GM12878 (cell line): ENCODE measurements around the gene H19. TPM values are rescaled to one million over a fixed set of nuclear protein-coding genes. Genes with fewer than 3 reads are reported as not detected.

ENCODE experiments used
- ATAC-seq: fragments of 200-7000 bp; cut with Tn5 transposase; 3 replicates; pipeline ENCODE4 v1.9.1; 2020; ENCODE audit warnings: mild to moderate bottlenecking, moderate library complexity
- BruUV-seq: library from RNA; stranded (reverse); fragments of 400-500 nt; replicated peaks from 2 replicates; lab custom pipeline; 2021; lab: Mats Ljungman, UMichigan
- CTCF ChIA-PET: fragments of 300-600 bp; sonication (Branson Sonifier 250); formaldehyde crosslinking; extraction: SDS; loops from one replicate; lab custom pipeline; 2021; ENCODE audit warnings: inconsistent platforms; lab: Yijun Ruan, JAX
- POLR2A ChIA-PET: fragments of 350-600 bp; formaldehyde crosslinking; extraction: SDS; loops from one replicate; lab custom pipeline; 2021; ENCODE audit warnings: inconsistent platforms; lab: Charles Lee
- RAD21 ChIA-PET: fragments of 300-600 bp; sonication (Branson Sonifier 250); formaldehyde crosslinking; loops from one replicate; lab custom pipeline; 2023; ENCODE audit warnings: antibody characterized with exemption; ENCODE audit not compliant: unreplicated experiment; lab: Charles Lee
- SMC1A ChIA-PET: fragments of 300-600 bp; sonication (Branson Sonifier 250); formaldehyde crosslinking; loops from one replicate; lab custom pipeline; 2023; ENCODE audit not compliant: unreplicated experiment, uncharacterized antibody; lab: Charles Lee
- DNase-seq: peaks from one replicate; pipeline ENCODE4 v3.0.0-alpha.2; 2011; ENCODE audit warnings: low read depth, low spot score
- FAIRE-seq: peaks from 3 replicates; lab custom pipeline; 2011; peaks lifted over from hg19 to GRCh38; lab: Jason Lieb, UNC
- H2AFZ ChIP-seq: 2 replicates; pipeline ENCODE4 v1.6.0; 2011; ENCODE audit warnings: low read depth, low read length, control low read depth; ENCODE audit not compliant: control insufficient read depth
- H3K27ac ChIP-seq: 2 replicates; pipeline ENCODE4 v1.5.1; 2011; ENCODE audit warnings: control low read depth; ENCODE audit not compliant: control insufficient read depth, insufficient read depth
- H3K27me3 ChIP-seq, 2 experiments: replicated peaks in 1 of 2; 2 replicates each; pipeline versions ENCODE4 v1.6.0 to v1.6.1; 2011; ENCODE audit warnings: low read length in 1 of 2; ENCODE audit not compliant: control insufficient read depth in 2 of 2, insufficient read depth in 2 of 2
- H3K36me3 ChIP-seq, 2 experiments: 2 replicates each; pipeline ENCODE4 v1.5.1; 2011; ENCODE audit warnings: low read length in 1 of 2; ENCODE audit not compliant: control insufficient read depth in 2 of 2, insufficient read depth in 2 of 2
- H3K4me1 ChIP-seq: 2 replicates; pipeline ENCODE4 v1.6.1; 2011; ENCODE audit warnings: mild to moderate bottlenecking, low read length, moderate library complexity, mixed read lengths; ENCODE audit not compliant: control insufficient read depth, insufficient read depth
- H3K4me2 ChIP-seq: 2 replicates; pipeline ENCODE4 v1.6.0; 2011; ENCODE audit warnings: control low read depth; ENCODE audit not compliant: control insufficient read depth, insufficient read depth
- H3K4me3 ChIP-seq: fragments of 200-600 bp; sonication (generic); 2 replicates; pipeline ENCODE4 v1.5.1; 2016
- H3K79me2 ChIP-seq: 2 replicates; pipeline ENCODE4 v1.6.0; 2011; ENCODE audit warnings: low read length; ENCODE audit not compliant: control insufficient read depth, insufficient read depth
- H3K9ac ChIP-seq: 2 replicates; pipeline ENCODE4 v1.8.0; 2011; ENCODE audit warnings: low read length, control low read depth, mixed read lengths; ENCODE audit not compliant: control insufficient read depth, insufficient read depth
- H3K9me3 ChIP-seq: replicated peaks from 3 replicates; pipeline ENCODE4 v1.5.1; 2011; ENCODE audit warnings: mild to moderate bottlenecking, low read length; ENCODE audit not compliant: control insufficient read depth, insufficient read depth
- H4K20me1 ChIP-seq: 2 replicates; pipeline ENCODE4 v1.6.0; 2011; ENCODE audit not compliant: control insufficient read depth, insufficient read depth
- HCFC1 ChIP-seq: fragments of 150-350 bp; IDR thresholded peaks from 2 replicates; pipeline ENCODE4 v1.6.1; 2014; ENCODE audit warnings: low read length
- NFYA ChIP-seq: IDR thresholded peaks from 2 replicates; pipeline ENCODE4 v1.6.1; 2011; ENCODE audit warnings: low read depth, mild to moderate bottlenecking, low read length, improper control_type of control experiment, borderline replicate concordance
- NR2C1 ChIP-seq: fragments of 450-650 bp; IDR thresholded peaks from 2 replicates; pipeline ENCODE4 v1.6.1; 2017; ENCODE audit warnings: antibody characterized with exemption, mild to moderate bottlenecking, moderate library complexity
- WGBS: methylation state at CpG from one replicate; pipeline ENCODE4 v1.1.6; 2016; ENCODE audit warnings: low lambda C conversion rate; ENCODE audit not compliant: insufficient replicate concordance, insufficient coverage; ENCODE audit errors: missing lambda C conversion rate; 5-methylcytosine and 5-hydroxymethylcytosine counted together
- in situ Hi-C: fragments of 300-500 bp; cut with MboI; formaldehyde crosslinking; loops from 9 replicates; pipeline ENCODE4 v1.14.3; 2018; ENCODE audit warnings: mixed read lengths
- intact Hi-C: fragments of 100-400 bp; cut with micrococcal nuclease; formaldehyde crosslinking; loops from one replicate; pipeline ENCODE4 v1.14.2; 2022; ENCODE audit not compliant: unreplicated experiment
- polyA plus RNA-seq, 11 experiments: library from polyadenylated mRNA; depleted of rRNA in 4 of 11; unstranded in 6 of 11; stranded (reverse) in 5 of 11; fragments of >200 nt; fragmentation: Nextera tagmentation in 4 of 11; fragmentation: Illumina TruSeq in 1 of 11; extraction: Ambion mirVana in 4 of 11; extraction: Trizol in 1 of 11; gene quantifications; 1 replicate in 1 of 11; 2 replicates in 10 of 11; pipeline versions ENCODE4 v1.2.1 to v1.2.3, GENCODE V29; 2011 to 2016; ENCODE audit warnings: inconsistent platforms in 2 of 11, missing spikeins in 2 of 11, low read depth in 1 of 11
- total RNA-seq, 4 experiments: library from RNA; depleted of rRNA in 3 of 4; stranded (reverse); fragments of >200 nt in 3 of 4; fragmentation: Illumina TruSeq in 1 of 4; extraction: Trizol in 1 of 4; gene quantifications; 2 replicates each; pipeline versions ENCODE4 v1.2.1 to v1.2.3, GENCODE V29; 2013 to 2021
- TF ChIP-seq, protein P1 (sequence below): IDR thresholded peaks from 2 replicates; pipeline ENCODE4 v1.6.1; 2012; ENCODE audit warnings: improper control_type of control experiment, low read depth, low read length; ENCODE audit not compliant: insufficient replicate concordance
- TF ChIP-seq, protein P2 (sequence below): fragments of 450-650 bp; IDR thresholded peaks from 2 replicates; pipeline ENCODE4 v1.6.1; 2016; ENCODE audit warnings: mild to moderate bottlenecking
- TF ChIP-seq, protein P3 (sequence below): IDR thresholded peaks from 2 replicates; pipeline ENCODE4 v1.6.1; 2011; ENCODE audit warnings: borderline replicate concordance, low read depth, mild to moderate bottlenecking, moderate library complexity, mixed read lengths, low read length; ENCODE audit not compliant: insufficient read depth; ENCODE audit errors: extremely low read length
- TF ChIP-seq, protein P4 (sequence below): fragments of 450-650 bp; formaldehyde crosslinking; IDR thresholded peaks from 2 replicates; pipeline ENCODE4 v1.4.0; 2022; ENCODE audit warnings: mild to moderate bottlenecking, moderate library complexity
- TF ChIP-seq, protein P5 (sequence below): fragments of 450-650 bp; IDR thresholded peaks from 2 replicates; pipeline ENCODE4 v1.6.1; 2017; ENCODE audit warnings: low read depth, mild to moderate bottlenecking, moderate library complexity

Gene H19
- total and polyA plus RNA-seq, 10 of the 15 experiments (the other 5 are each of a cell fraction or from before 2014, with no cell fraction given): 0.04 to 1.2 (median 0.31) TPM; not detected in 6

DNA sequence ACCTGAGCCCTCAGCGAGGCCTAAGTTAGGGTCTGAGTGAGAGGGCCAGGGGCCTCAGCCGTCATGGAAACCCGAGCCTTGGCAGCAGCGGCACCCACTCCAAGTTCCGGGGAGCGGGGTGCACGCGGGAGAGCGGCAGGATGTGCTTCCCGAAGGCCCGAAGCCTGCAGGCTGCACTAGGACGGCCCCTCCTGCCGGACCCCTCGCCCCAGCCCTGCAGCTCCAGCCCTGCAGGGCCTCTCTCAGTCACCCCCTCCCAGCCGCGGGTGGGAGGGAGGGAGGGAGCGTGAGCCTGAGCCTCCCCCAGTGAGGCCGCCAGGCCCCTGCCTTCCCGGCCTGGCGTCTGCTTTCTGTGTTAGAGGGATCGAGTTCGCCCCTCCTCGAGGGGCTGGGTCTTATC is 27.9 kb downstream of the H19 start (continued):
- TF ChIP-seq, protein P1, sequence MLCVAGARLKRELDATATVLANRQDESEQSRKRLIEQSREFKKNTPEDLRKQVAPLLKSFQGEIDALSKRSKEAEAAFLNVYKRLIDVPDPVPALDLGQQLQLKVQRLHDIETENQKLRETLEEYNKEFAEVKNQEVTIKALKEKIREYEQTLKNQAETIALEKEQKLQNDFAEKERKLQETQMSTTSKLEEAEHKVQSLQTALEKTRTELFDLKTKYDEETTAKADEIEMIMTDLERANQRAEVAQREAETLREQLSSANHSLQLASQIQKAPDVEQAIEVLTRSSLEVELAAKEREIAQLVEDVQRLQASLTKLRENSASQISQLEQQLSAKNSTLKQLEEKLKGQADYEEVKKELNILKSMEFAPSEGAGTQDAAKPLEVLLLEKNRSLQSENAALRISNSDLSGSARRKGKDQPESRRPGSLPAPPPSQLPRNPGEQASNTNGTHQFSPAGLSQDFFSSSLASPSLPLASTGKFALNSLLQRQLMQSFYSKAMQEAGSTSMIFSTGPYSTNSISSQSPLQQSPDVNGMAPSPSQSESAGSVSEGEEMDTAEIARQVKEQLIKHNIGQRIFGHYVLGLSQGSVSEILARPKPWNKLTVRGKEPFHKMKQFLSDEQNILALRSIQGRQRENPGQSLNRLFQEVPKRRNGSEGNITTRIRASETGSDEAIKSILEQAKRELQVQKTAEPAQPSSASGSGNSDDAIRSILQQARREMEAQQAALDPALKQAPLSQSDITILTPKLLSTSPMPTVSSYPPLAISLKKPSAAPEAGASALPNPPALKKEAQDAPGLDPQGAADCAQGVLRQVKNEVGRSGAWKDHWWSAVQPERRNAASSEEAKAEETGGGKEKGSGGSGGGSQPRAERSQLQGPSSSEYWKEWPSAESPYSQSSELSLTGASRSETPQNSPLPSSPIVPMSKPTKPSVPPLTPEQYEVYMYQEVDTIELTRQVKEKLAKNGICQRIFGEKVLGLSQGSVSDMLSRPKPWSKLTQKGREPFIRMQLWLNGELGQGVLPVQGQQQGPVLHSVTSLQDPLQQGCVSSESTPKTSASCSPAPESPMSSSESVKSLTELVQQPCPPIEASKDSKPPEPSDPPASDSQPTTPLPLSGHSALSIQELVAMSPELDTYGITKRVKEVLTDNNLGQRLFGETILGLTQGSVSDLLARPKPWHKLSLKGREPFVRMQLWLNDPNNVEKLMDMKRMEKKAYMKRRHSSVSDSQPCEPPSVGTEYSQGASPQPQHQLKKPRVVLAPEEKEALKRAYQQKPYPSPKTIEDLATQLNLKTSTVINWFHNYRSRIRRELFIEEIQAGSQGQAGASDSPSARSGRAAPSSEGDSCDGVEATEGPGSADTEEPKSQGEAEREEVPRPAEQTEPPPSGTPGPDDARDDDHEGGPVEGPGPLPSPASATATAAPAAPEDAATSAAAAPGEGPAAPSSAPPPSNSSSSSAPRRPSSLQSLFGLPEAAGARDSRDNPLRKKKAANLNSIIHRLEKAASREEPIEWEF: no peak
- TF ChIP-seq NR2C1: no peak

DNA sequence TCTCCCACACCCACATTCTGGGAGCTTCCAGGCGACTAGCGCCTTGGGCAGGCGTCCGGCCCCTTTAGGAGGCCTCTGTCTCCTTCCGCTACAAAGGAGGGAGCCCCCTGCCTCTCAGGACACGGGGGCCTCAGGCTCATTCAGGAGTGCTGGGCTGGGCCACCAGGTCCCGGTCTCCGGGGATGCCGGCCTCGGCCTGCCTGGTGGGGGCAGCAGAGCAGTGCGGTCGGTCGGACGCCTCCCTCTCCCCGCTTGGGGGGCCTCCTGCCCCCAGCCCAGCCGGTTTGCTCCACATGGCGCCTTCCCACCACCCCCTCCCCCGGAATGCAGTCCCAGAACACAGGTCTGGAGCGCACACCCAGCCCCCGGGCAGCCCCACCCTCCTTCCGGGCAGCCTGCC is 28.6 kb downstream of the H19 start:
- no TSS peak for BruUV-seq
- Histone ChIP-seq H3K4me2 (no peak overlapping the region), H3K79me2 (no peaks in the 10 kb centered on the region), H2AFZ (no peak overlapping the region), H3K4me1 (no peaks in the 10 kb centered on the region), H3K27ac (no peak overlapping the region), H3K4me3 (no peak overlapping the region), H3K9me3 (no peaks in the 10 kb centered on the region), H4K20me1 (no peaks in the 10 kb centered on the region), H3K27me3 (no peaks in the 10 kb centered on the region), H3K9ac (no peak overlapping the region), H3K36me3 (no peaks in the 10 kb centered on the region)
- POLR2A ChIA-PET: no interaction called here
- no peak for FAIRE-seq
- in situ Hi-C loops (no loop called here), intact Hi-C loops (no loop called here)
- DNase-seq: no peak
- WGBS: no CpG with 5 or more reads among the region's 21 CpGs
- RAD21 ChIA-PET: no interaction called here
- SMC1A ChIA-PET: no interaction called here
- ATAC-seq: no peak
- CTCF ChIA-PET: no interaction called here
- TF ChIP-seq HCFC1 (no peak), NFYA (no peak)
- TF ChIP-seq, protein P2, sequence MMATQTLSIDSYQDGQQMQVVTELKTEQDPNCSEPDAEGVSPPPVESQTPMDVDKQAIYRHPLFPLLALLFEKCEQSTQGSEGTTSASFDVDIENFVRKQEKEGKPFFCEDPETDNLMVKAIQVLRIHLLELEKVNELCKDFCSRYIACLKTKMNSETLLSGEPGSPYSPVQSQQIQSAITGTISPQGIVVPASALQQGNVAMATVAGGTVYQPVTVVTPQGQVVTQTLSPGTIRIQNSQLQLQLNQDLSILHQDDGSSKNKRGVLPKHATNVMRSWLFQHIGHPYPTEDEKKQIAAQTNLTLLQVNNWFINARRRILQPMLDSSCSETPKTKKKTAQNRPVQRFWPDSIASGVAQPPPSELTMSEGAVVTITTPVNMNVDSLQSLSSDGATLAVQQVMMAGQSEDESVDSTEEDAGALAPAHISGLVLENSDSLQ: no peak
- TF ChIP-seq, protein P3, sequence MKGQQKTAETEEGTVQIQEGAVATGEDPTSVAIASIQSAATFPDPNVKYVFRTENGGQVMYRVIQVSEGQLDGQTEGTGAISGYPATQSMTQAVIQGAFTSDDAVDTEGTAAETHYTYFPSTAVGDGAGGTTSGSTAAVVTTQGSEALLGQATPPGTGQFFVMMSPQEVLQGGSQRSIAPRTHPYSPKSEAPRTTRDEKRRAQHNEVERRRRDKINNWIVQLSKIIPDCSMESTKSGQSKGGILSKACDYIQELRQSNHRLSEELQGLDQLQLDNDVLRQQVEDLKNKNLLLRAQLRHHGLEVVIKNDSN: no peak
- TF ChIP-seq, protein P4, sequence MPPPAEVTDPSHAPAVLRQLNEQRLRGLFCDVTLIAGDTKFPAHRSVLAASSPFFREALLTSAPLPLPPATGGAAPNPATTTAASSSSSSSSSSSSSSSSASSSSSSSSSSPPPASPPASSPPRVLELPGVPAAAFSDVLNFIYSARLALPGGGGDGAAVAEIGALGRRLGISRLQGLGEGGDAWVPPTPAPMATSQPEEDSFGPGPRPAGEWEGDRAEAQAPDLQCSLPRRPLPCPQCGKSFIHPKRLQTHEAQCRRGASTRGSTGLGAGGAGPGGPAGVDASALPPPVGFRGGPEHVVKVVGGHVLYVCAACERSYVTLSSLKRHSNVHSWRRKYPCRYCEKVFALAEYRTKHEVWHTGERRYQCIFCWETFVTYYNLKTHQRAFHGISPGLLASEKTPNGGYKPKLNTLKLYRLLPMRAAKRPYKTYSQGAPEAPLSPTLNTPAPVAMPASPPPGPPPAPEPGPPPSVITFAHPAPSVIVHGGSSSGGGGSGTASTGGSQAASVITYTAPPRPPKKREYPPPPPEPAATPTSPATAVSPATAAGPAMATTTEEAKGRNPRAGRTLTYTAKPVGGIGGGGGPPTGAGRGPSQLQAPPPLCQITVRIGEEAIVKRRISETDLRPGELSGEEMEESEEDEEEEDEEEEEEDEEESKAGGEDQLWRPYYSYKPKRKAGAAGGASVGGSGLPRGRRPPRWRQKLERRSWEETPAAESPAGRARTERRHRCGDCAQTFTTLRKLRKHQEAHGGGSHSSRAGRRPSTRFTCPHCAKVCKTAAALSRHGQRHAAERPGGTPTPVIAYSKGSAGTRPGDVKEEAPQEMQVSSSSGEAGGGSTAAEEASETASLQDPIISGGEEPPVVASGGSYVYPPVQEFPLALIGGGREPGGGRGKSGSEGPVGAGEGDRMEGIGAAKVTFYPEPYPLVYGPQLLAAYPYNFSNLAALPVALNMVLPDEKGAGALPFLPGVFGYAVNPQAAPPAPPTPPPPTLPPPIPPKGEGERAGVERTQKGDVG (CRISPR knock-in tag): no peak
- TF ChIP-seq, protein P5, sequence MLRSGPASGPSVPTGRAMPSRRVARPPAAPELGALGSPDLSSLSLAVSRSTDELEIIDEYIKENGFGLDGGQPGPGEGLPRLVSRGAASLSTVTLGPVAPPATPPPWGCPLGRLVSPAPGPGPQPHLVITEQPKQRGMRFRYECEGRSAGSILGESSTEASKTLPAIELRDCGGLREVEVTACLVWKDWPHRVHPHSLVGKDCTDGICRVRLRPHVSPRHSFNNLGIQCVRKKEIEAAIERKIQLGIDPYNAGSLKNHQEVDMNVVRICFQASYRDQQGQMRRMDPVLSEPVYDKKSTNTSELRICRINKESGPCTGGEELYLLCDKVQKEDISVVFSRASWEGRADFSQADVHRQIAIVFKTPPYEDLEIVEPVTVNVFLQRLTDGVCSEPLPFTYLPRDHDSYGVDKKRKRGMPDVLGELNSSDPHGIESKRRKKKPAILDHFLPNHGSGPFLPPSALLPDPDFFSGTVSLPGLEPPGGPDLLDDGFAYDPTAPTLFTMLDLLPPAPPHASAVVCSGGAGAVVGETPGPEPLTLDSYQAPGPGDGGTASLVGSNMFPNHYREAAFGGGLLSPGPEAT: no peak
